A549 treated with AZD2906 at 1 μM for 4 hours (cell line): ENCODE results near the gene PANK1. TPM values are rescaled to one million over a fixed set of nuclear protein-coding genes. Genes with fewer than 3 reads are reported as not detected.

Source experiments
- total RNA-seq: library from RNA; stranded (reverse); fragments of 200-300 nt; extraction: Qiagen RNA extraction; gene quantifications from 5 replicates; pipeline ENCODE4 v1.2.3, GENCODE V29; 2022

The PANK1 gene
- 5.3 to 6.5 TPM (median 5.9 TPM) in 5 replicates for total RNA-seq

GRCh38 chr10:89644967-89645741 is at the start of gene PANK1:
PANK1 (minus strand) TSS chr10:89645242; CDS start chr10:89644891, 351 bp downstream.

GRCh38 chr10:89535171-89536012 is 109.7 kb downstream of the PANK1 start, which contains the start of gene SLC16A12:
SLC16A12 (minus strand) TSS chr10:89535594; CDS start chr10:89462578, 73,016 bp downstream.

Other genes with a start within 250 kb of the PANK1 start
- gene IFIT5, start 230.7 kb downstream of the PANK1 start, total RNA-seq = 7.4 to 12.7 TPM (median 8.9 TPM) in 5 replicates
- 0.45 to 1.2 TPM (median 0.93 TPM) in 5 replicates for gene SLC16A12, start 109.6 kb downstream of the PANK1 start, total RNA-seq
- 11.5 to 17.0 TPM (median 13.5 TPM) in 5 replicates for gene KIF20B, start 56.3 kb upstream of the PANK1 start, total RNA-seq